HepG2 (cell line): ENCODE measurements around the gene FBXO8. TPM values are rescaled to one million over a fixed set of nuclear protein-coding genes. Genes with fewer than 3 reads are reported as not detected.
A peak's percentile ranks its signal among the peaks of the same experiment; 100 is the strongest.

Experiments used
- ATAC-seq: fragments of 200-7000 bp; cut with Tn5 transposase; 3 replicates; pipeline ENCODE4 v1.9.1; 2020; ENCODE audit warnings: mild to moderate bottlenecking, moderate library complexity
- Bru-seq: library from RNA; stranded (reverse); fragments of 400-500 nt; gene quantifications from one replicate; lab custom pipeline; 2021; lab: Mats Ljungman, UMichigan
- BruChase-seq, 2 experiments: library from RNA; stranded (reverse); fragments of 400-500 nt; gene quantifications; one replicate each; lab custom pipeline; 2021; lab: Mats Ljungman, UMichigan
- BruUV-seq: library from RNA; stranded (reverse); fragments of 400-500 nt; replicated peaks from 2 replicates; lab custom pipeline; 2021; lab: Mats Ljungman, UMichigan
- CTCF ChIA-PET: fragments of 300-600 bp; formaldehyde crosslinking; extraction: SDS; loops from one replicate; lab custom pipeline; 2021; ENCODE audit warnings: low total read pairs, inconsistent platforms, low intra/inter-chr PET ratio; lab: Yijun Ruan, JAX
- POLR2A ChIA-PET: fragments of 350-600 bp; sonication (Branson Sonifier 250); formaldehyde crosslinking; loops from one replicate; lab custom pipeline; 2020; ENCODE audit warnings: antibody characterized with exemption, inconsistent platforms; lab: Yijun Ruan, JAX
- DNase-seq: peaks from one replicate; pipeline ENCODE4 v3.0.0-alpha.2; 2015; ENCODE audit warnings: low spot score
- FAIRE-seq: peaks from 3 replicates; lab custom pipeline; 2011; peaks lifted over from hg19 to GRCh38; lab: Jason Lieb, UNC
- H2AFZ ChIP-seq: one replicate; pipeline ENCODE4 v1.6.1; 2011; ENCODE audit warnings: low read length, inconsistent platforms
- H3K27ac ChIP-seq: fragments of 300-600 bp; 3 replicates; pipeline ENCODE4 v1.8.0; 2011; ENCODE audit warnings: mixed run types, mild to moderate bottlenecking, mixed read lengths, low read length, inconsistent platforms; ENCODE audit not compliant: insufficient read depth; ENCODE audit errors: extremely low read length
- H3K27me3 ChIP-seq, 2 experiments: fragments of 200-600 bp in 1 of 2; 2 replicates in 1 of 2; 3 replicates in 1 of 2; pipeline versions ENCODE4 v1.6.0 to v1.8.0; 2011; ENCODE audit warnings: low read length in 2 of 2, mild to moderate bottlenecking in 2 of 2, moderate library complexity in 2 of 2, inconsistent platforms in 1 of 2; ENCODE audit not compliant: insufficient read depth in 2 of 2, control insufficient read depth in 1 of 2
- H3K36me3 ChIP-seq, 2 experiments: fragments of 200-600 bp in 1 of 2; replicated peaks in 1 of 2; 2 replicates in 1 of 2; 3 replicates in 1 of 2; pipeline versions ENCODE4 v1.5.1 to v1.8.0; 2011; ENCODE audit warnings: low read length in 2 of 2, inconsistent platforms in 1 of 2; ENCODE audit not compliant: insufficient read depth in 2 of 2, control insufficient read depth in 1 of 2
- H3K4me1 ChIP-seq: 2 replicates; pipeline ENCODE4 v1.5.1; 2012; ENCODE audit warnings: low read length, inconsistent platforms; ENCODE audit not compliant: insufficient read depth
- H3K4me2 ChIP-seq: 2 replicates; pipeline ENCODE4 v1.6.0; 2011; ENCODE audit warnings: low read depth, low read length, inconsistent platforms
- H3K4me3 ChIP-seq, 3 experiments: fragments of 200-600 bp in 1 of 3; sonication (generic), shearing (Covaris generic) in 1 of 3; replicated peaks in 1 of 3; 2 replicates each; pipeline ENCODE4 v1.5.1; 2011 to 2016; ENCODE audit warnings: low read length in 3 of 3, inconsistent platforms in 2 of 3, low read depth in 2 of 3, mild to moderate bottlenecking in 2 of 3, control low read depth in 1 of 3, mixed read lengths in 1 of 3; ENCODE audit not compliant: insufficient read depth in 1 of 3
- H3K79me2 ChIP-seq: one replicate; pipeline ENCODE4 v1.6.1; 2011; ENCODE audit warnings: low read length, inconsistent platforms; ENCODE audit not compliant: insufficient read depth
- H3K9ac ChIP-seq: 2 replicates; pipeline ENCODE4 v1.6.0; 2011; ENCODE audit warnings: mild to moderate bottlenecking, low read depth, low read length, inconsistent platforms; ENCODE audit not compliant: insufficient read depth
- H3K9me3 ChIP-seq: 2 replicates; pipeline ENCODE4 v1.5.1; 2012; ENCODE audit warnings: mild to moderate bottlenecking, low read length
- H4K20me1 ChIP-seq: 2 replicates; pipeline ENCODE4 v1.6.0; 2011; ENCODE audit warnings: inconsistent platforms, mild to moderate bottlenecking, low read length, moderate library complexity; ENCODE audit not compliant: insufficient read depth
- EED ChIP-seq: sonication (generic); formaldehyde crosslinking; IDR thresholded peaks from 2 replicates; pipeline ENCODE4 v1.5.0; 2020; ENCODE audit warnings: mild to moderate bottlenecking, missing genetic modification reagents
- GATAD2A ChIP-seq: IDR thresholded peaks from 2 replicates; pipeline ENCODE4 v1.6.1; 2016
- KLF12 ChIP-seq: sonication (generic); formaldehyde crosslinking; IDR thresholded peaks from 2 replicates; pipeline ENCODE4 v1.4.0; 2020; ENCODE audit warnings: missing genetic modification reagents, borderline replicate concordance
- MATR3 ChIP-seq: sonication (generic); formaldehyde crosslinking; IDR thresholded peaks from 2 replicates; pipeline ENCODE4 v1.4.0; 2020; ENCODE audit warnings: missing genetic modification reagents
- NR1H2 ChIP-seq: sonication (generic); formaldehyde crosslinking; IDR thresholded peaks from 2 replicates; pipeline ENCODE4 v1.8.1; 2022; ENCODE audit warnings: low read depth, missing genetic modification reagents, borderline replicate concordance
- PHF8 ChIP-seq: sonication (generic); formaldehyde crosslinking; IDR thresholded peaks from 2 replicates; pipeline ENCODE4 v1.5.0; 2020; ENCODE audit warnings: missing genetic modification reagents
- SMAD3 ChIP-seq: sonication (generic); formaldehyde crosslinking; IDR thresholded peaks from 2 replicates; pipeline ENCODE4 v1.4.0; 2020; ENCODE audit warnings: missing genetic modification reagents
- SRY ChIP-seq: sonication (generic); formaldehyde crosslinking; IDR thresholded peaks from 2 replicates; pipeline ENCODE4 v1.8.0; 2022; ENCODE audit warnings: mild to moderate bottlenecking, missing genetic modification reagents
- WGBS: methylation state at CpG from one replicate; pipeline ENCODE4 v1.1.6; 2017; ENCODE audit warnings: low lambda C conversion rate; 5-methylcytosine and 5-hydroxymethylcytosine counted together
- in situ Hi-C: cut with HindIII; loops from 2 replicates; pipeline ENCODE4 v1.10.0; 2017; ENCODE audit warnings: low pct_unique_long_range_greater_than_20kb; ENCODE audit not compliant: extremely low pct_ligation_motif_present
- intact Hi-C: fragments of 100-400 bp; cut with micrococcal nuclease; formaldehyde crosslinking; loops from one replicate; pipeline ENCODE4 v1.10.0; 2022; ENCODE audit not compliant: unreplicated experiment
- long read RNA-seq, 2 experiments: library from RNA in 1 of 2; library from polyadenylated mRNA in 1 of 2; stranded (forward) in 1 of 2; unstranded in 1 of 2; transcript quantifications; one replicate each; pipeline ENCODE4 v2.0.0, GENCODE V29; 2019 to 2022
- polyA minus RNA-seq, 3 experiments: library from RNA; depleted of rRNA, polyadenylated mRNA; stranded (reverse); fragments of >200 nt; gene quantifications; 2 replicates each; pipeline ENCODE4 v1.2.3, GENCODE V29; 2011; ENCODE audit warnings: low replicate concordance in 1 of 3
- polyA plus RNA-seq, 8 experiments: library from polyadenylated mRNA; depleted of rRNA in 3 of 8; stranded (reverse) in 7 of 8; unstranded in 1 of 8; fragments of >200 nt; fragmentation: Illumina TruSeq in 4 of 8; extraction: Trizol in 4 of 8; gene quantifications; 2 replicates each; pipeline versions ENCODE4 v1.2.1 to v1.2.3, GENCODE V29; 2011 to 2016; ENCODE audit warnings: low read depth in 4 of 8, missing spikeins in 1 of 8, mixed read lengths in 1 of 8; ENCODE audit not compliant: insufficient read depth in 1 of 8
- total RNA-seq, 5 experiments: library from RNA; depleted of rRNA; stranded (reverse); fragments of >200 nt; fragmentation: Illumina TruSeq; extraction: Trizol; gene quantifications; 2 replicates each; pipeline ENCODE4 v1.2.3, GENCODE V29; 2016; ENCODE audit warnings: low read depth in 1 of 5
- TF ChIP-seq, protein P1 (sequence below): IDR thresholded peaks from 2 replicates; pipeline ENCODE4 v1.6.1; 2016; ENCODE audit warnings: low read depth, borderline replicate concordance

FBXO8 gene
- total RNA-seq (2016; rRNA removed; fragmentation: Illumina TruSeq; extraction: Trizol) (11.7 and 18.6 TPM in 2 replicates), polyA plus RNA-seq (2011; rRNA removed) (11.0 and 15.2 TPM in 2 replicates), polyA minus RNA-seq (2011; rRNA and poly(A)+ RNA removed; ENCODE audit: low replicate concordance) (16.6 and 18.4 TPM in 2 replicates), Bru-seq, nascent RNA (percentile 73 among the genes with signal in this experiment), BruChase-seq, experiment 1, labeled RNA remaining after a 6-hour chase (percentile 55 among the genes with signal in this experiment), BruChase-seq, experiment 2, labeled RNA remaining after a 2-hour chase (percentile 56 among the genes with signal in this experiment)
- total RNA-seq (2016; cell fraction: cytosol; rRNA removed; fragmentation: Illumina TruSeq; extraction: Trizol; ENCODE audit: low read depth) = 3.1 and 3.2 TPM in 2 replicates
- total RNA-seq (2016; cell fraction: insoluble cytoplasmic fraction; rRNA removed; fragmentation: Illumina TruSeq; extraction: Trizol) = 10.9 and 16.2 TPM in 2 replicates
- 6.2 and 6.9 TPM in 2 replicates for total RNA-seq (2016; cell fraction: membrane; rRNA removed; fragmentation: Illumina TruSeq; extraction: Trizol)
- 6.1 and 7.7 TPM in 2 replicates for total RNA-seq (2016; cell fraction: nucleus; rRNA removed; fragmentation: Illumina TruSeq; extraction: Trizol)
- 9.2 and 11.0 TPM in 2 replicates for polyA plus RNA-seq (2011; cell fraction: cytosol; rRNA removed)
- 4.2 and 4.3 TPM in 2 replicates for polyA plus RNA-seq (2011; cell fraction: nucleus; rRNA removed)
- 8.7 and 10.7 TPM in 2 replicates for polyA plus RNA-seq (2012)
- polyA plus RNA-seq (2016; cell fraction: cytosol; fragmentation: Illumina TruSeq; extraction: Trizol; ENCODE audit: low read depth) = 0.85 and 1.3 TPM in 2 replicates
- polyA plus RNA-seq (2016; cell fraction: insoluble cytoplasmic fraction; fragmentation: Illumina TruSeq; extraction: Trizol; ENCODE audit: low read depth) = 10.4 and 16.6 TPM in 2 replicates
- 2.1 and 2.8 TPM in 2 replicates for polyA plus RNA-seq (2016; cell fraction: membrane; fragmentation: Illumina TruSeq; extraction: Trizol; ENCODE audit: low read depth)
- polyA plus RNA-seq (2016; cell fraction: nucleus; fragmentation: Illumina TruSeq; extraction: Trizol; ENCODE audit: insufficient read depth, low read depth) = 6.7 and 6.9 TPM in 2 replicates
- polyA minus RNA-seq (2011; cell fraction: cytosol; rRNA and poly(A)+ RNA removed) = 7.9 and 8.5 TPM in 2 replicates
- 31.1 and 34.4 TPM in 2 replicates for polyA minus RNA-seq (2011; cell fraction: nucleus; rRNA and poly(A)+ RNA removed)
- long read RNA-seq, experiment 1, transcript FBXO8-201 (6 exons, 2,577 nt) = major isoform, 9 of 11 reads
- long read RNA-seq, experiment 1, partial matches to known transcripts = 2 of 11 reads
- long read RNA-seq, experiment 1, other reads (novel, unspliced or antisense) = 0 of 11 reads
- long read RNA-seq, experiment 2, transcript FBXO8-201 (6 exons, 2,577 nt) = major isoform, 5 of 12 reads
- long read RNA-seq, experiment 2, partial matches to known transcripts = 1 of 12 reads
- long read RNA-seq, experiment 2, other reads (novel, unspliced or antisense) = 6 of 12 reads

GRCh38 chr4:174283507-174284471 lies at the start of gene FBXO8, which contains the start of gene CEP44:
TSS of gene FBXO8 (minus strand) at chr4:174283667. CDS start at chr4:174263092, 20,575 bp downstream.
TSS of gene CEP44 (plus strand) at chr4:174283911. CDS start at chr4:174299122, 15,211 bp downstream.
- Histone ChIP-seq H3K9me3 (no peaks in the 10 kb centered on the region), H2AFZ (peak within 1 kb of the TSS; percentile 100), H4K20me1 (no peaks in the 10 kb centered on the region), H3K9ac (peak within 1 kb of the TSS; percentile 99), H3K27ac (peak within 1 kb of the TSS; percentile 100), H3K79me2 (peaks cover 45% of the 10 kb centered on the region), H3K4me2 (peak within 1 kb of the TSS; percentile 73), H3K36me3 (no peaks in the 10 kb centered on the region), H3K27me3 (no peaks in the 10 kb centered on the region; a peak in 1 of 5 replicates), H3K4me3 (peak within 1 kb of the TSS; percentile 92 to 95 (median 93)), H3K4me1 (peaks cover 25% of the 10 kb centered on the region)
- POLR2A ChIA-PET = interaction anchor here (1.5 kb wide), 1 partner anchor 23 kb away, joined by 4 read pairs; no protein-coding TSS in a partner anchor
- no TSS peak for BruUV-seq
- peak; percentile 70 for DNase-seq
- in situ Hi-C loops (no loop called here), intact Hi-C loops (loop anchor here (2.0 kb wide), 1 partner anchor 61 kb away; no protein-coding TSS in a partner anchor)
- under 1% methylated on average over 22 of the region's 52 CpGs for WGBS
- peak; percentile 92 for ATAC-seq
- FAIRE-seq = no peak
- CTCF ChIA-PET = no interaction called here
- 0 out of 2 replicates have a peak, but pooled peaks have one; percentile 27 for TF ChIP-seq SRY (CRISPR knock-in tag)
- TF ChIP-seq, protein P1, sequence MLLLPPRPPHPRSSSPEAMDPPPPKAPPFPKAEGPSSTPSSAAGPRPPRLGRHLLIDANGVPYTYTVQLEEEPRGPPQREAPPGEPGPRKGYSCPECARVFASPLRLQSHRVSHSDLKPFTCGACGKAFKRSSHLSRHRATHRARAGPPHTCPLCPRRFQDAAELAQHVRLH (CRISPR knock-in tag) = peak; percentile 78
- TF ChIP-seq MATR3 (CRISPR knock-in tag) = no peak
- TF ChIP-seq NR1H2 (CRISPR knock-in tag) = no peak
- peak; percentile 70 for TF ChIP-seq PHF8 (CRISPR knock-in tag)
- 0 out of 2 replicates have a peak, but pooled peaks have one; percentile 14 for TF ChIP-seq SMAD3
- TF ChIP-seq GATAD2A (CRISPR knock-in tag) = no peak
- TF ChIP-seq EED (CRISPR knock-in tag) = no peak
- TF ChIP-seq KLF12 = 0 out of 2 replicates have a peak, but pooled peaks have one; percentile 51
